AG08396 (cell line): ENCODE measurements around the gene PDE4B.

Experiments used
- DNase-seq: peaks from one replicate; pipeline ENCODE4 v3.0.0; 2012; ENCODE audit warnings: low spot score, mixed read lengths

Gene PDE4B

DNA sequence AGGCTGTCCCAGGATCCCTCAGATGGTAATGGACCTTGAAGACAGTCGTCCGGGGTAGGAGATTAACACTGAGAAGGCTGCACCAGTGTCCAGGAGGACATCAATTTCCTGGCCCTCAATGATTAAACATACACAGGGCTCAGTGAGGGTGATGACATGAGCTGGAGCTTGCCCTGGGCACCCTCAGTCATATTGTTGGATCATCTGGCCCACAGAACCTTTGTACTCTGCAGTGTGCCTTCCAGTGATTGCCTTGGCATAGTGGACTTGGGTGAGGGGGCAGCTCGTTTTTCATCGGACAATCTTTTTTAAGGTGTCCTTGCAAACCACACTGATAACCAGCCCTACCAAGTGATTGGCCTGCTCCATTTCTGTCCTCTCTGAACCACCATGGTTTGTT is 630.1 kb downstream of the PDE4B start:
- no peak for DNase-seq
